Stimulated activated CD4-positive, alpha-beta T cell treated with anti-CD3 and anti-CD28 coated beads, Interleukin-2, amount 100 ng/mL, for 24 hours (primary cell): ENCODE data around the gene ACKR1.

Experiments
- DNase-seq, 2 donors: peaks; one replicate each; pipeline ENCODE4 v3.0.0-alpha.2; 2020

Gene ACKR1, protein sequence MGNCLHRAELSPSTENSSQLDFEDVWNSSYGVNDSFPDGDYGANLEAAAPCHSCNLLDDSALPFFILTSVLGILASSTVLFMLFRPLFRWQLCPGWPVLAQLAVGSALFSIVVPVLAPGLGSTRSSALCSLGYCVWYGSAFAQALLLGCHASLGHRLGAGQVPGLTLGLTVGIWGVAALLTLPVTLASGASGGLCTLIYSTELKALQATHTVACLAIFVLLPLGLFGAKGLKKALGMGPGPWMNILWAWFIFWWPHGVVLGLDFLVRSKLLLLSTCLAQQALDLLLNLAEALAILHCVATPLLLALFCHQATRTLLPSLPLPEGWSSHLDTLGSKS

DNA sequence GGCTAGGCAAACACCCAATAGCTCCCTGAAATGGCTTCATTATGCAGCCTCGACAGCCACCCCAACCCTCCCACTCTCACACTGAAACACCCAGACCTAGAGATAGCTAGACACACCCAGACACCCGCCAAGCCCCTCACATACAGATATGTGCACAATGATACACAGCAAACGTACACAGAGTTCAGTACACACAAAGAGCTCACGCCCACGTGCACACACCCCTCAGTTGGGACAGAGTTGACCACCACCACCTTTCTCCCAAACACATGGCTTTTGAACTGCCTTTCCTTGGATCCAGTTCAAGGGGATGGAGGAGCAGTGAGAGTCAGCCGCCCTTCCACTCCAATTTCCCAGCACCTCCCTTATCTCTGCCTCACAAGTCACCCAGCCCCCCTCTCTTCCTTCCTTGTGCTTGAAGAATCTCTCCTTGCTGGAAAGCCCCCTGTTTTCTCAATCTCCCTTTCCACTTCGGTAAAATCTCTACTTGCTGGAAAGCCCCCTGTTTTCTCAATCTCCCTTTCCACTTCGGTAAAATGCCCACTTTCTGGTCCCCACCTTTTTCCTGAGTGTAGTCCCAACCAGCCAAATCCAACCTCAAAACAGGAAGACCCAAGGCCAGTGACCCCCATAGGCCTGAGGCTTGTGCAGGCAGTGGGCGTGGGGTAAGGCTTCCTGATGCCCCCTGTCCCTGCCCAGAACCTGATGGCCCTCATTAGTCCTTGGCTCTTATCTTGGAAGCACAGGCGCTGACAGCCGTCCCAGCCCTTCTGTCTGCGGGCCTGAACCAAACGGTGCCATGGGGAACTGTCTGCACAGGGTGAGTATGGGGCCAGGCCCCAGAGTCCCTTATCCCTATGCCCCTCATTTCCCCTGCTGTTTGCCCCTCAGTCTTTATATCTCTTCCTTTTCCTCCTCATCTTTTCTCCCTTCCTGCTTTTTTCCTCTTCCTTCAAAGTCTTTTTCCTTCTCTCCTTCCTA is at the start of gene ACKR1:
TSS of gene ACKR1 (plus strand) at position 715 of the 981 bp plus-strand sequence. CDS start at position 800, 85 bp downstream.
- DNase-seq: no peak

DNA sequence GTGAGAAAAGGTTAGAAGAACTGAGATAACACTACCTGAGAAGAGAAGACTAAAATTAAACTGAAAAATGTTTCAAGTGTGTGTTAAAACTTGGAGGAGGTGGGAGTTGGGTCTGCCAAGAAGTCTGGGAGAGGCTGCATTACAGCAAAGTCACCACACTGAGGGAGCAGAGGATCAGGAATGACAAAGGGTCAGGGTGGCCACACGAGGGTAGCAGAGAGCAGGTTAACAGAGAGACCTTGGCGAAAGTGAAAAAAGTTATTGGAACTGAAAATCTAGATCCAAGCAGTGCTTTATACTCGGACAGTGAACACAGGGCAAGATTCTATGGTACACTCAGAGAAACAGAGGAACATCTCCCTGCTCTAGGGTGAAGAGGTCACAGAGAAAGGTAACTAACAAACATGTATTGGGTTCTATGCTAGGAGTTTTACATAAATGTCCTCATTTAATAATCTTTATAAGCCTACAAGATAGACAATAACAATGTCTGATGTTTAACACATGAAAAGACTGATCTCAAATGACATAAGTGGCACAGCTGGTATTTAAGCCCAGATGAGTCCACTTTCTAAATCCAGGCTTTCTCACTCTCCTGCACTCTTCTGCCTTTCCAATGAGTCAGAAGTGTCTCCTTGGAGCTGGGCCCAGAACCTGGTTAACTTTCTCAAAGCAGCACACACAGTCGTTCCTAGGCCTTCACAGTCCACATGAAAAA is 43.5 kb upstream of the ACKR1 start:
- DNase-seq: peak; percentile 72 to 75

DNA sequence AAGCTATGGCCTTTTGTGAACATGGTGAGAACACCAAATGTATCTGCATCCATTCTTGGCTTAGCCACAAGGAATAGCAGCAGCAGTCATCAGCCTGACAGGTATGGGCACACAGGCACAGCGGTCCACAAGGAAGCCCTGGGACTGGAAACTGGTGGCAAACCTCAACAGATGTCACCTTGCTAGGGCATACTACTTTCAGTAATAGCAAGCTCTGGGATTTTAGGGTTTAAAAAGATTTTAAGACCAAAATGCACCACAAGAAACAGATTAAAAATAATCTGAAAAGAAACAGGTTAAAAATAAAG is 43.0 kb upstream of the ACKR1 start:
- DNase-seq: no peak

DNA sequence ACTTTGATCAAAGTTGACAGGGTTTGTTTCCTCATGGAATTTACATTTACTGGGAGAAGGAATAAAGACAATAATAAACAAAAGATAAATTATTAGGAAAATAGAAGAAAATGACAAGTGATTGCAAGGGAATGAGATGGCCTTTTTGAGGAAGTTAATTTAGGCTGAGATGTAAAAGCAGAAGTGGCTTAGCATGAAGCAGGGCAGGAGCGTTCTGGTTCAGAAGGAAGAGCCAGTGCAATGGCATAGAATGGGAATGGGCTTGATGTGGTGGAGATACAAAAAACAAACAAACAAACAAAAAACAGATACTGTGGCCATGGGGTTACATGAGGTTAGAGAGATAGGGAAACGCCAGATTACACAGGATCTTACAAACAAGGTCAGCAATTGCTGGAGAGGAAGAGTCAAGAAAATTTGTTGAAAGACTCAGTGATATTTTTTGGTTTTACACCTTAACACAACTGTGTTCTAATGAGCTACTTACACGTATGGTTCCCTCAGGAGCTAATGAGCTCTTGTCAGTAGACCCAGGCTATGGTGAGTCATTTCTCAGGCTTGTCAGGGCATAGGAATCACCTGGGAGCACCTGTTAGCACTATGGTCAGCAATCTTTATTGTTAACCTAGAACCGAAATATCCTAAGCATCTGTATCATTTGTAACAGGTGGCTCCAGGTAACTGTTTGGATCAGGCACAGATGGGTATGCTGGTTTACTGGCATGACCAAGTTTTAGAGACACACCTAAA is 42.0 kb upstream of the ACKR1 start:
- no peak for DNase-seq

DNA sequence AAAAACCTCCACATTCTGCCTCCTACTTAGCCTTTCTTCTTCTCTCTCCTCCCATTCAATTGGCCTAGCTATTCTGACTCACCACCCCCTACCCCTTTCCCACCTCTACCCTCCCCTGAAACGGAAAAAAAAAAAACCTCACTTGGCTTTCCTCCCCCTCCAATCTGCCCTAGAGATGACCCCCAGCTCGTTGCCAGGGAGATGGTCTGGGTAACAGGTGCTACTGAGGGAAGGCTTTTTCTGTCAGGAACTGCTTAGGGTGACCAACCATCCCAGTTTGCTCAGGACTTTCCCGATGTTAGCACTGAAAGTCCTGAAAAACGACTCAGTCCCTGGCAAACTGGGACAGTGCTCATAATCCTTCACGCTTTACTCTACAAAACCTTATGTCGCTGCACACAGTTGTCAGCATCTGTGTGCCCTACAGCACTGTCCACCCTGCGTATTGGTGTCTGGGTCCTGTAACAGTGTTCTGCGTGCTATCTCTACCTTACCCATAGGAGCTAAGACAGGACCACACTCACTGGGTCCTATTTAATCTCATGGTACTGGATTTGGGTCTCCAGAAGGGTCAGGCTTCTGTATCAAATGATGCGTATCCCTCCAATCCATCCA is 41.0 kb upstream of the ACKR1 start:
- DNase-seq: no peak

DNA sequence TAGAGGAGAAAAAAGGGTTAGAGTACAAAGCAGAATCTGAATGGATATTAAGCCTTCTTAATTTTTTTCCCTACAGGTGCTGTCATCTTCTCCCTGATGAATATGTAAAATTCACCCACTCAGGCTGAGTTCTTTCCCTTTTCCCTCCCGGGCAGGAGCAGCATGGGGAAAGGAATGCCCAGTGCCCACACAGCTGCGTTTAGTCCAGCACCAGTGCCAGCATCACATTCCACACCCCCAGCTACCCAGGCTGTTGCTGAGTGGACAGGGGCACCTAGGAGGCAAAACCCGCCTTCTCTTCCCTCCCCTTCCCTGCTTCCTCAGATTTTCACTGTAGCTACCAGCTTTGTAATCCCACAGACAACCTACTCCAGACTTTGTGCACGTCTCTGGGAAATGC is 36.6 kb upstream of the ACKR1 start:
- no peak for DNase-seq

DNA sequence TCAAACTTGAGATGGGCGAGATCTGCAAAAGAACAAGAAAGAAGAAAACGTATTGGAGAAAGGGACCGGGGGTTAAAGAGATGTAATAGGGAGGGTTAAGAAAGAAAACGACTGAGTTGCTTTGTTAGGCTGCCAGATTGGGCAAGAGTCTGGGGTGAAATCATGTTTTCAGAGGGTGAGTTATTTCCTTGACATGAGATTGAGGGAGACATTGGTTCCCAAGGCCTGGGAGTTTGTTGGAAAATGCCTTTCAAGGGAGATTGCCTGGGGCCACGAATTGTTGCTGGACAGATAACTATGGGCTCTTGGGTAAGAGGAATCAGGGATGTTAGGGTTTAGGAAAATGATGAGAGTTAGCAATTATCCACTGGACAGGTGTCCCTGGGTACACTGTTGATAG is 34.0 kb upstream of the ACKR1 start:
- no peak for DNase-seq

DNA sequence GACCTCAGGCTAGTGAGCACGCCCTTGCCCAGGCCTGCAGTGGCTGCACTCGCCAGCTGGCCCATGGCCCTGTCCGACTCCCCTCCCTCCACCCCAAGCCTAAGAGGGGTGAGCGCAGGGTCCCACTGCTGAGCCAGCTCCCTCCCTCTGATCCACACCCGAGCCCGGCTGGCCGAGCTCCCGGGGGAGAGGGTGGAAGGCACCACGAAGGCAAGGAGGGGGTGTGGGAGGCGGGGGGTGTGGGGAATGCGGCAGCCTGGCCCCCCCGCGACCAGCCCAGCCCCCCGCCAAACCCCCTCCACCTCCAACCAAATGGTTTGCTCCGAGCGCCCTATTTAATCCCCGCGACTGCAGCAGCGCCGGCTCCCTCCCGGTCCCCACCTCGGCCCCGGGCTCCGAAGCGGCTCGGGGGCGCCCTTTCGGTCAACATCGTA is 33.4 kb upstream of the ACKR1 start, which contains the start of gene CADM3:
TSS of gene CADM3 (plus strand) at position 362 of the 434 bp plus-strand sequence. CDS start 151 bp downstream, outside the sequence.
- DNase-seq: no peak

DNA sequence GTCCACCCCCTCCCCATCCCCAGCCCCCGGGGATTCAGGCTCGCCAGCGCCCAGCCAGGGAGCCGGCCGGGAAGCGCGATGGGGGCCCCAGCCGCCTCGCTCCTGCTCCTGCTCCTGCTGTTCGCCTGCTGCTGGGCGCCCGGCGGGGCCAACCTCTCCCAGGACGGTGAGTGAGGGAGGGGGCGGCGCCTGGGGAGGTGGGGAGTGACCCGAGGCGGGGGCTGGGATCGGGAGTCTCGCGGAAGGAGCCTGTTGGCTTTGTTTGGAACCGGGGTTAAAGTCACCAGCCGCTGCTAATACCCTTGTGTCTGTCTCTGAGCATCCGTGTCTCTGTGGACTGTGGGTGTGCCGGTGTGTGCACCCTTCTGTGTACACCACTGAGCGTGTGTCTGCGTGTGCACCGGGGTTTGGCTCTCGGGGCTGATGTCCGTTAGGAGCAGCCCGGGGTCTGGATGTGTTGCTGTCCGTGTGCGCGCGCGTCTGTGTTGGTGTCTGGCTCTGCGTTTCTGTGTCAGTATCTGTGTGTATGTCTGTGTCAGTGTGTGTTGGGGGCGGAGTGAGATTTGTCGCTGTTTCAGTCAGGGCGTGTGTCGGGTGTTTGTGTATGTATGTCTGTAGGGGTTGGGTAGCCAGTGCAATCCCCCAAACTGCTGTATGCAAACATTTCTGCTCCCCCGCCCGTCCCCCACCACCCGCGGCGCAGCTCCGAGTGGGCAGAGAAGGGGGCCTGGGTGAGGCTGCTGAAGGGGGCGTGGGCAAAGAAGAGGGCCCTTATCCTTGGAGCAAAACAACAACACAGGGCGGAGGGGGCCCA is 32.8 kb upstream of the ACKR1 start:
- DNase-seq: no peak

DNA sequence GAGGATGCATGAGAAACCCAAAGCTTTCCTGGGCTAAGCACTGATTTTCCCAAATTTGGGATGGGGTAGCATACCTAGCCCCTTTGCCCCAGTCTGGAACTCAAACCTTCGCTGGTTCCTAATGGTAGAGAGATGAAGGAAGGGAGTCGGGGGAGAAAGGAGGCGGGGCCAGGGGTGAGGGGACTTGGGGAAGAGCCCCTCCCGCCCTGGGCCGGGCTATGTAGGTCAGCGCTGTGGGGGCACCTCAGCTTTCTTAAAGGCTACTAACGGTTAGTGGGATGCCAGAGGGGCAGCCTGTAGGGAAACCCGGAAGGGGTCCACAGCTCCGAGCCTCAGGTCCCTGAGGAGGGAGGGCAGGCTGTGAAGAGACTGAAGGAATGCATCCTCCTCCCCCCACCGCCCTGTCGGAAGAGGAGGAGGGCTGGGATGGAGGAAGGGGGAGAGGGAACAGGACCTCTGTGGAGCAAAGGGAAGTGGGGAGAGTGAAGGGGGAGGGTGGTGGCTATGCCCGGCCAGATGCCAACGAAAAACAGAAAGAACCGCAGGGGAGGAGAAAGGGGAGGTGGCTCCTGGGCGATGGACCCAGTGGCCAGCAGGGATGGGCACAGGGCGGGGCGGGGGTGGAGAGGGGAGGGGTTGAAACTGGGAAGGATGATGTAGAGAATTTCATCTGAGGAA is 31.9 kb upstream of the ACKR1 start:
- DNase-seq: no peak

DNA sequence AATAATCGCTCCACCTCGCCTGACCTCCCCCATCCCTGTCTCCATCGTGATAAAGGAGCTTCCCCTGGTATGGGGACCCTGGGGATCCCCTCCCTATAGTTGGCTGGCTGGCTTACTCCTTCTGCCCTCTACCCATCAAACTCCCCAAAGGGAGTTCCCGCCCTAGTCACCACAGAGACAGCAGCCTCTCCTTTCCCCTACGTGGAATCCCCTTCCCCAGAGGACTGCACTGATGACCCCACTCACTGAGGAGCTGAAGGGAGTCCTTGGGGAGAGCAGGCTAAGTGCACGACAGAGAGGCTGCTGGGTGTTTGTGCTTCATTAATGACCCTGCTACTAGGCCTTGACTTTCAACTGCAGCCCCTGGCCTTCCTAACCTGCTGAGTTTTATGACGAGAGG is 31.4 kb upstream of the ACKR1 start:
- DNase-seq: no peak

DNA sequence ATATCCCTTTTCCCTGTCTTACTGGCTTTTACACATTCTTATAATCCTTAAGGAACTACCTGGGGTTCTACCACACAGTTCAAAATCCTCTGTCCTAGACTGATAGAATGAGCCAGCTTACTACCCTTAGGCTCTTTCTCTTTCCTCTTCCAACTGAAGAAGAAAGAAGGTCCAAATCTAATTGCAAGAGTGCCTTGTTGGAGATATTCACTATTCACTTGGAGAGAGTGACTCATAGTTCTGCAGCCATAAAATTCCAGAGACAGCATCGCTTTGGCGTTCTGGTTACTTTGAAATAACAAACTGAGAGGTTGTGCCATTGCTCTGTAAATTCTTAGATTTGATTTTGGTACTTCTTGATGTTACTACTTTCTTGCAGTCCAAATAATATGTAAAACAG is 29.1 kb upstream of the ACKR1 start:
- no peak for DNase-seq

DNA sequence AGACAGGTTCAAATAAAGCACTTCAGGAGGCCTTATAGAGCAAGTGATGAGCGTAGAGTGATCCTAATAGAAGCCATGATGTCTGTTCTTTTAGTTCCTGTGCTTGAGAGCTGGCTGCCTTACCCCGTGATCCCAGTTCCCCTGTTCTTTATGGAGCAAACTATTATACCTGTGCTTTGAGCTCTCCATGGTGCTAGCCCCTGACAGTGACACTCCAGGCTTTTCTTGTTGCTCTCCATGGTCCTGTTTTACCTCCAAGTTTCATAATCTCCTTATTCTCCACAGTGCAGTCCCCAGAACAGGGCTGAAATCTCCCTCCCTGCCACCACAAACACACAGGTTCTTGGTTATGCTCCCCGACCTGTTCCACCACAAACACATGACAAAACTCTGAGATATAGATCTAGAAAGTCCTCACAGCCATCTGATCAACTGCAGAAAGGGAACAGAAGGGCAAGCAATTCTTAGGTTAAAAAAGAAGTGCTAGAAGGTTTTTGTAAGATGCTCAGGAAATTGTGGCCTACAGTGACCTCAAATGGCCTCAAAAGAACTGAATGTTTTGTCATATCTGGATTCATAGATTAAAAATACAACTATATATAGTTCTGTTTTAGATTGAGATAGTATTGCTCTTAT is 27.3 kb upstream of the ACKR1 start:
- DNase-seq: peak in 1 of 2 donors; percentile 20

DNA sequence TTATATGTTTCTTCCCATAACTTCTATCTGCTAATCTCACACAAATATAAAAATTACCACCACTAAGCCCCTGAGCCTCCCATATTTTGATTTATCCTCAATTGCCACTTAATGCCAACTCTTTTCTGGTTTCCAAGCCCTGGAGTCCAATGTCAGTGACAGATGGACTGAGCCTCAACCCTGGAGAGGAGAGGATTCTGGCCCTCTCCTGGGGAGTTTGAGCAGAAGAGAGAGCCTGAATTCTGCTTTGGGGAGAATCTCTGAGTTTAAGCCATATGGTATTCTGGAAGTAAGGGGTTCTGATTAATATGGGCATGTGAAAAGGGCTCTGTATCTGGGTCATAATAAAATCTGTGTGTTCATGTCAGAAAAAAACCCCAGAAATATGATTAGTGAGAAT is 24.8 kb upstream of the ACKR1 start:
- DNase-seq: no peak

DNA sequence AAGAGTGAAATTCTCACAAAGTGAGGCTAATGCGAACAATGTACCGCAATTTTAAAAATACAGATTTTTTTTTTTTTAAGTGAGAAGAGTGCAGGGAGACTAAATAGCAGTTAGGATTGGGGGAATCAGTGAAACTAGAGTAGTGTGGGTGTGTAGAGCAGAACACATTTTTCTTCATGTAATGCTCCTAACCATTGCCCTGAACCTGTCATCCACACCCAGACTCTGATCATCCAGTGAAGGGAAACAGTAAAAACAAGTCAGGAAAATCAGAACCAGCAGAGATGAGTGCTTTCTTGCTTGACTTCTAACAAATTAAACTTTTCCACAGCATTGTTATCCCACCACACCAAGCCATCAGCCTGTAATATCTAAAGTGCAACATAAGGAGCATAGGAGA is 24.2 kb upstream of the ACKR1 start:
- no peak for DNase-seq

DNA sequence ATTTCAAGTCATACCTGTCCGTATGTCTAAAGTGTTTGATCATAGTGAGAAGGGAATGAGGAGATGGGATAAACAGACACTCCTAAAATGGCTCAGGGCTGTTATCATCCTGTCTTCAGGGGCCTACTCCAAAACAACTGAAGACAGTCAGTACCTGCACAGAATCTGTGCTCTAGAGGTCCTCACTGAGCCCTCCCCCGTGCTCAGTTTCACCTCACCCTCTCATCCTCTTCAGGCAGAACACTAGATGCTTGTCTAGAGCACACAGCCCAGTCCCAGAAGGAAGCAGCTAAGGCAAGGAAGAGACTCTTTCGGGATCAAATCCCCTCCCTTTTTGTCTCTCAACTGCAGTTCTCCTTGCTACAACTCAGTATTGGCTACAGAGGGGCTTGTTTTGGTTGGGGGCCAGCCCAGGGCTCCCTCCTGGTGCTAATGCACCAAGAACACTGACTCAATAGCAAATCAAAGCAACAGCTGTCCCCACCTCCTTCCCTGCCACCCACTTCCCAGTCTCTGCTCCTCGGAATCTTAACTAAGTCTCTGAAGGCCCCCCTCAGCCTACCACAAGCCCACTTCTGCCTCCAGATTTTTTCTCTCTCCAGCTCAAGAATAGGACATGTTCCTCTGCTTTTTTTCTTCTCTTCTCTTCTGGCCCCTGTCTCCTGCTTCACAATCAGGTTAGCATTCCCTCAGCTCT is 23.2 kb upstream of the ACKR1 start:
- DNase-seq: no peak

DNA sequence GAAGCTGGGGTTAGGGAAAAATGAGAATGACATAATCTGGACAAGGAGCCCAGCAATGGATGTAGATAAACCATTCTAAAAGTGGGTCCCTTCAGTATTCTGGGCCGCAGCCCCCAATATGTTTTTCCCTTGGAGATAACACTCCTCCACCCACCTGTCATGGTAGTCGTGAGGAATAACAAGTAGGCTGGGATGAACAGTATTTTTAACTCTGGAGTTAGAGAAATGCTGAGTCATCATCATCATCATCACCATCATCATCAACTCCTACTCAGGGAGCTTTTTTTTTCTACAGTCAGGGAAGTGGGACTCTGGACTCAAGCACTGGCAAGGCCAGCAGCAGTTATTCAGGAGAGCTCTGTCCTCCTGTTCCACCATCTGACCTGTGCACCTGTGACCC is 20.5 kb upstream of the ACKR1 start:
- DNase-seq: no peak

DNA sequence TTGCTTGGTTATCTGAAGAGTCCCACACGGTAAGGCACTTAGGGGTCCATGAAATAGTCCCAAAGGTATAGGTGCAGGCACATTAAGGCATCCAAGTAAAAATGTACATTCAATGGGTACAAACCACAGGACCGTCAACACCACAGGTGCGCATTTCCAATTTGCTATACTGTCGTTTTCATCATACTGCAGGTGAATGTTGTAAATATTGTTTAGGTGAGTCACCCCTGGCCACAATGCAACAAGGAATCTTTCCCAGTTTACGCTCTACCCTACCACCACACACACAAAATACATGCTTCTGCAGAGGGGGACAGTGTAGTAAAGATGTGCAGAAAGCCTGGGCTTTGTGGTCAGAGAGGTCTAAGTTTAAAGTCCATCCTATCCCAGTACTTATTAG is 19.6 kb upstream of the ACKR1 start:
- no peak for DNase-seq

DNA sequence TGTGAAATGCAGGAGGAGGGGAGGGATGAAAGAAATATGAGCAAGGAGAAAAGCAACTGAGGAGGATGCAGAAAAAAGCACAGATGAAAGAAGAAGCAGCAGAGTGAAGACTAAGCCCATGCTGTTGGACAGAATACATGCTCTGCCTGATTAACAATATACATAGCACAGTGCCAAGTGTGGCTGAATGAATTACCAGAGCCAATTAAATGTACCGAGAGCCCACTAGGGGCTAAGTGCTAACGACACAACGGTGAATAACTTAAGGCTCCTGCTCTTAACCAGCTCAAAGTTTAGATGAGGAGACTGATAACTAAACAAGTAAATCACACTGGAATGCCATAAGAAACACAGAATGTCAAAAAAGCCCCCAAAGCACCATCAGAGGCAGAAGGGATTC is 17.6 kb upstream of the ACKR1 start:
- DNase-seq: no peak
